ENCODE results near the gene ETS1. TPM values are rescaled to one million over a fixed set of nuclear protein-coding genes. Genes with fewer than 3 reads are reported as not detected.

Gene ETS1
- total and polyA plus RNA-seq, 4 donors, result 27.7 to 36.3 (median 31.8) TPM

- Histone ChIP-seq H3K27me3 (ENCODE audit: control insufficient read depth, insufficient read depth, low read length) (peaks cover 65% of the 10 kb centered on the region), H3K4me1 (ENCODE audit: control insufficient read depth, insufficient read depth, low read length) (peaks cover 8% of the 10 kb centered on the region), H3K4me3 (ENCODE audit: low read depth, low read length) (no peak overlapping the region), H3K36me3 (ENCODE audit: control insufficient read depth, insufficient read depth, low read length) (no peaks in the 10 kb centered on the region), H3K27ac (ENCODE audit: low read depth, low read length) (no peak overlapping the region), H3K9me3 (ENCODE audit: control insufficient read depth, insufficient read depth, low read length) (no peaks in the 10 kb centered on the region)
- no peak for DNase-seq (ENCODE audit: low read depth in 4 of 6, low spot score in 6 of 6)
- 29% methylated on average over 7 of the region's 7 CpGs for WGBS (ENCODE audit: insufficient coverage)
Measured at GRCh38 chr11:128586689-128587088, 669 bp downstream of the ETS1 start.

- Histone ChIP-seq H3K4me1 (ENCODE audit: control insufficient read depth, insufficient read depth, low read length) (peaks cover 8% of the 10 kb centered on the region), H3K36me3 (ENCODE audit: control insufficient read depth, insufficient read depth, low read length) (no peaks in the 10 kb centered on the region), H3K27me3 (ENCODE audit: control insufficient read depth, insufficient read depth, low read length) (peaks cover 68% of the 10 kb centered on the region), H3K4me3 (ENCODE audit: low read depth, low read length) (peak overlapping the region; percentile 13), H3K27ac (ENCODE audit: low read depth, low read length) (no peak overlapping the region), H3K9me3 (ENCODE audit: control insufficient read depth, insufficient read depth, low read length) (no peaks in the 10 kb centered on the region)
- 26% methylated on average over 10 of the region's 14 CpGs for WGBS (ENCODE audit: insufficient coverage)
- no peak for DNase-seq (ENCODE audit: low read depth in 4 of 6, low spot score in 6 of 6)
Measured at GRCh38 chr11:128585498-128586238, 1.7 kb downstream of the ETS1 start.

- Histone ChIP-seq H3K36me3 (ENCODE audit: control insufficient read depth, insufficient read depth, low read length) (no peaks in the 10 kb centered on the region), H3K4me3 (ENCODE audit: low read depth, low read length) (no peak overlapping the region), H3K4me1 (ENCODE audit: control insufficient read depth, insufficient read depth, low read length) (peaks cover 8% of the 10 kb centered on the region), H3K27me3 (ENCODE audit: control insufficient read depth, insufficient read depth, low read length) (peaks cover 66% of the 10 kb centered on the region), H3K9me3 (ENCODE audit: control insufficient read depth, insufficient read depth, low read length) (no peaks in the 10 kb centered on the region), H3K27ac (ENCODE audit: low read depth, low read length) (no peak overlapping the region)
- no peak for DNase-seq (ENCODE audit: low read depth in 4 of 6, low spot score in 6 of 6)
- 63% methylated on average over 2 of the region's 3 CpGs for WGBS (ENCODE audit: insufficient coverage)
Measured at GRCh38 chr11:128584253-128584652, 3.1 kb downstream of the ETS1 start.

- Histone ChIP-seq H3K27me3 (ENCODE audit: control insufficient read depth, insufficient read depth, low read length) (peaks cover 56% of the 10 kb centered on the region), H3K4me3 (ENCODE audit: low read depth, low read length) (no peak overlapping the region), H3K27ac (ENCODE audit: low read depth, low read length) (no peak overlapping the region), H3K36me3 (ENCODE audit: control insufficient read depth, insufficient read depth, low read length) (no peaks in the 10 kb centered on the region), H3K4me1 (ENCODE audit: control insufficient read depth, insufficient read depth, low read length) (peaks cover 8% of the 10 kb centered on the region), H3K9me3 (ENCODE audit: control insufficient read depth, insufficient read depth, low read length) (no peaks in the 10 kb centered on the region)
- 5% methylated on average over 5 of the region's 8 CpGs for WGBS (ENCODE audit: insufficient coverage)
- DNase-seq (ENCODE audit: low read depth in 4 of 6, low spot score in 6 of 6), result peak in 1 of 6 donors; percentile 39
Measured at GRCh38 chr11:128582496-128583366, 4.6 kb downstream of the ETS1 start.

- Histone ChIP-seq H3K4me1 (ENCODE audit: control insufficient read depth, insufficient read depth, low read length) (peaks cover 4% of the 10 kb centered on the region), H3K27ac (ENCODE audit: low read depth, low read length) (no peak overlapping the region), H3K36me3 (ENCODE audit: control insufficient read depth, insufficient read depth, low read length) (no peaks in the 10 kb centered on the region), H3K9me3 (ENCODE audit: control insufficient read depth, insufficient read depth, low read length) (no peaks in the 10 kb centered on the region), H3K4me3 (ENCODE audit: low read depth, low read length) (no peak overlapping the region), H3K27me3 (ENCODE audit: control insufficient read depth, insufficient read depth, low read length) (peaks cover 51% of the 10 kb centered on the region)
- 80% methylated on average over 1 of the region's 7 CpGs for WGBS (ENCODE audit: insufficient coverage)
- DNase-seq (ENCODE audit: low read depth in 4 of 6, low spot score in 6 of 6), result no peak
Measured at GRCh38 chr11:128581561-128582272, 5.6 kb downstream of the ETS1 start.

GRCh38 chr11:128580612-128581011 is 6.7 kb downstream of the ETS1 start:
- Histone ChIP-seq H3K4me1 (ENCODE audit: control insufficient read depth, insufficient read depth, low read length) (peaks cover under 1% of the 10 kb centered on the region), H3K36me3 (ENCODE audit: control insufficient read depth, insufficient read depth, low read length) (no peaks in the 10 kb centered on the region), H3K27me3 (ENCODE audit: control insufficient read depth, insufficient read depth, low read length) (peaks cover 46% of the 10 kb centered on the region), H3K27ac (ENCODE audit: low read depth, low read length) (no peak overlapping the region), H3K9me3 (ENCODE audit: control insufficient read depth, insufficient read depth, low read length) (no peaks in the 10 kb centered on the region), H3K4me3 (ENCODE audit: low read depth, low read length) (no peak overlapping the region)
- 100% methylated on average over 1 of the region's 2 CpGs for WGBS (ENCODE audit: insufficient coverage)
- DNase-seq (ENCODE audit: low read depth in 4 of 6, low spot score in 6 of 6), result no peak

GRCh38 chr11:128579798-128580504 is 7.4 kb downstream of the ETS1 start:
- no peaks in the 10 kb centered on the region for H3K36me3 ChIP-seq (ENCODE audit: control insufficient read depth, insufficient read depth, low read length)
- no peaks in the 10 kb centered on the region for H3K4me1 ChIP-seq (ENCODE audit: control insufficient read depth, insufficient read depth, low read length)
- H3K4me3 ChIP-seq (ENCODE audit: low read depth, low read length), result no peak overlapping the region
- no CpG with 5 or more reads among the region's 4 CpGs for WGBS (ENCODE audit: insufficient coverage)
- no peaks in the 10 kb centered on the region for H3K9me3 ChIP-seq (ENCODE audit: control insufficient read depth, insufficient read depth, low read length)
- H3K27ac ChIP-seq (ENCODE audit: low read depth, low read length), result no peak overlapping the region
- DNase-seq (ENCODE audit: low read depth in 4 of 6, low spot score in 6 of 6), result no peak
- peaks cover 41% of the 10 kb centered on the region for H3K27me3 ChIP-seq (ENCODE audit: control insufficient read depth, insufficient read depth, low read length)

GRCh38 chr11:128576555-128576954 is 10.8 kb downstream of the ETS1 start:
- H3K4me1 ChIP-seq (ENCODE audit: control insufficient read depth, insufficient read depth, low read length), result no peaks in the 10 kb centered on the region
- WGBS (ENCODE audit: insufficient coverage), result 42% methylated on average over 8 of the region's 8 CpGs
- no peak for DNase-seq (ENCODE audit: low read depth in 4 of 6, low spot score in 6 of 6)
- H3K4me3 ChIP-seq (ENCODE audit: low read depth, low read length), result no peak overlapping the region
- no peaks in the 10 kb centered on the region for H3K36me3 ChIP-seq (ENCODE audit: control insufficient read depth, insufficient read depth, low read length)
- H3K27ac ChIP-seq (ENCODE audit: low read depth, low read length), result no peak overlapping the region
- peaks cover 21% of the 10 kb centered on the region for H3K27me3 ChIP-seq (ENCODE audit: control insufficient read depth, insufficient read depth, low read length)
- no peaks in the 10 kb centered on the region for H3K9me3 ChIP-seq (ENCODE audit: control insufficient read depth, insufficient read depth, low read length)

GRCh38 chr11:128575961-128576350 is 11.4 kb downstream of the ETS1 start:
- Histone ChIP-seq H3K4me1 (ENCODE audit: control insufficient read depth, insufficient read depth, low read length) (no peaks in the 10 kb centered on the region), H3K27ac (ENCODE audit: low read depth, low read length) (no peak overlapping the region), H3K36me3 (ENCODE audit: control insufficient read depth, insufficient read depth, low read length) (no peaks in the 10 kb centered on the region), H3K9me3 (ENCODE audit: control insufficient read depth, insufficient read depth, low read length) (no peaks in the 10 kb centered on the region), H3K4me3 (ENCODE audit: low read depth, low read length) (no peak overlapping the region), H3K27me3 (ENCODE audit: control insufficient read depth, insufficient read depth, low read length) (peaks cover 16% of the 10 kb centered on the region)
- WGBS (ENCODE audit: insufficient coverage), result no CpG with 5 or more reads among the region's 4 CpGs
- peak in 1 of 6 donors; percentile 26 for DNase-seq (ENCODE audit: low read depth in 4 of 6, low spot score in 6 of 6)

All from spinal cord (tissue), 10 donors.